Mesangial cell (primary cell): ENCODE results near the gene LMLN. TPM values are rescaled to one million over a fixed set of nuclear protein-coding genes. Genes with fewer than 3 reads are reported as not detected.

ENCODE experiments used
- total RNA-seq: library from RNA; depleted of rRNA; stranded (reverse); fragments of >200 nt; gene quantifications from 2 replicates; pipeline ENCODE4 v1.2.3, GENCODE V29; 2015

LMLN gene
- total RNA-seq: 2.3 and 5.6 TPM in 2 replicates

DNA sequence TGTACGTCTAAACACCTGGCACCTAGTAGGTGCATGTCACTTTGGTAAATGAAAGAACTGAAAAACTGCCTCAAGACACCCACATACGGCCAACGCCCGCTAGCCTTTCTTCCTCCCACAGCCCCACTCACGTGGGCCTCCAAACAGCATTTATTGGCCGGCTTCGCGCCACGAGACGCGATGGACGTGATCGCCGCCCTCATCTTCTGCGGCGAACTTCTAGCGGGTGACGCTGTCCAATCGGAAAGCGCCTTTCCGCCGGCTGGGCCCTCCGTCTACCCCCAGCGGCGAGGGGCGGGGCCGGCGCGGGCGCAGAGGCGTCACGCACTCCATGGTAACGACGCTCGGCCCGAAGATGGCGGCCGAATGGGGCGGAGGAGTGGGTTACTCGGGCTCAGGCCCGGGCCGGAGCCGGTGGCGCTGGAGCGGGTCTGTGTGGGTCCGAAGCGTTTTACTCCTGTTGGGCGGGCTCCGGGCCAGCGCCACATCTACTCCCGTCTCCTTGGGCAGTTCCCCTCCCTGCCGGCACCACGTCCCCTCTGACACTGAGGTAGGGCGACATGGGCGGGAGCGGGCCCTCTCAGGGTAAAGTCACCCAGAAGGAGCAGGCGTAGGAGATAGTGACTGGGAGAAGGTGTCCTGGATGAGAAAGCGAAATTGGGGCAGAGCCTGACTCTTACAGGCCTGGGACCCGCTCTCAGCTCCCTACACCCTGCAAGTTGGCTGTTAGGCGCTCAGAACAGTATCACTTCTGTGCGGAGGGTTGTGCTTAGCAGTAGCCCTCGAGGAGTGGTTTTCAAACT lies at the start of gene LMLN:
TSS of gene LMLN (plus strand) at position 327 of the 803 bp plus-strand sequence. CDS start at position 356, 29 bp downstream.

DNA sequence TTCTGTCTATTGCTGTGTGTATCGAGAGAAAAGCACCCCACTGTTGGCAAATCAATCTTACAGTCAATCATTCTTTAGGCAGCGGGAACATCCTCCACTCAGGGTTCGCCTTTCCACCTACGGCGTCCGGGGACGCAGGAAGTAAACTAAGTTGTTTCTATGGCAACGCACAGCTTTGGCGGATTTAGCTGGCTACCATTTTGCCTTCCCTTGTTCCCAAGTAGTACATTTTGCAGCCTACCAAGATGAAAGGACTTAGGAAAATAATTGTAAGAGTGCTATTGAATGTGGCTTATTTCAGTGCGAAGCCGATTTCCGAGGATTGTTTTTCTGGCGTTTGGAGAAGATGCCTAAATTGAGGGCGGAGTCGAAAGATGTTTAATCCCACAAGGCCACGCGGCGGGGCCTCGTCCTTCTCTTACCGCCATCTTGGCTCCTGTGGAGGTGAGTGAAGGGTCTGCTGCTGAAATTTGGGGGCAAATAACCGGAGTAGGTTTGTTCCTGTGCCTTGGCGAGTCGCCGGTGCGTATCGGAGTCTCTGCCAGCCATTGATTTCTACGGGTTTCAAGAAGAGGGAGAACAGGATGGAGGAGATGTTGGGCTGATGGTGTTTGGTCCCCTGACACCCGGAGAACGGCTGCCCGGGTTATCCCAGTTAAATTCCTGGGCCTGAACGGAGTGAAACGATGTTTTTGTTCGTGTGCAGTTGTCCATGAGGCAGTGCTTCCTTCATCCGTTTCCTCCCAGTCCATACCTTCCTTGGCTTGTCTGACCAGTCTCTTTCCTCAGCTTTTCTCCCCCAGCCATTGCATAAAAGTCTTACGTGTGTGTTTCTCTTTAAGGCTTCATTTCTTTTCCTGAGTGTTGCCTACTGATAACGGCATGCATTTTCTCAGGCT lies 10.0 kb upstream of the LMLN start, which contains the start of gene RPL35A:
TSS of gene RPL35A (plus strand) at position 413 of the 899 bp plus-strand sequence. CDS start 778 bp downstream, outside the sequence.

Other genes with a start within 250 kb of the LMLN start
- 30.6 and 31.1 TPM in 2 replicates for gene RUBCN, start 223.3 kb upstream of the LMLN start, total RNA-seq
- gene FYTTD1, start 210.3 kb upstream of the LMLN start, total RNA-seq: 20.9 and 22.4 TPM in 2 replicates
- 15.3 and 19.1 TPM in 2 replicates for gene LRCH3, start 169.0 kb upstream of the LMLN start, total RNA-seq
- 610 and 652 TPM in 2 replicates for gene RPL35A, start 10.0 kb upstream of the LMLN start, total RNA-seq